GM19372 (cell line): Measurements from ENCODE around the gene C14orf119.
"Not testable (repeated sequence)": the region's sequence is repeated elsewhere in the genome, so short reads cannot be mapped to it uniquely, and the experiment has no call there.

Experiments used
- ATAC-seq: cut with Tn5 transposase; IDR thresholded peaks from one replicate; pipeline ENCODE4 v1.9.1; 2021; ENCODE audit warnings: mild to moderate bottlenecking, low read depth, moderate library complexity; ENCODE audit not compliant: unreplicated experiment

C14orf119 gene

GRCh38 chr14:23107620-23108019 is 12.3 kb downstream of the C14orf119 start:
- not testable (repeated sequence) for ATAC-seq

GRCh38 chr14:23108169-23108568 is 12.9 kb downstream of the C14orf119 start:
- ATAC-seq: not testable (repeated sequence)

- no peak for ATAC-seq
Measured at GRCh38 chr14:23109769-23110168, 14.5 kb downstream of the C14orf119 start.

GRCh38 chr14:23110579-23111365 is 15.5 kb downstream of the C14orf119 start:
- no peak for ATAC-seq

- no peak for ATAC-seq
Measured at GRCh38 chr14:23112359-23113178, 17.3 kb downstream of the C14orf119 start.

- no peak for ATAC-seq
Measured at GRCh38 chr14:23113431-23114119, 18.3 kb downstream of the C14orf119 start.

- ATAC-seq: no peak
Measured at GRCh38 chr14:23114120-23114458, 18.8 kb downstream of the C14orf119 start.

GRCh38 chr14:23114669-23115038 is 19.3 kb downstream of the C14orf119 start:
- no peak for ATAC-seq

GRCh38 chr14:23115039-23115731 is 19.9 kb downstream of the C14orf119 start:
- ATAC-seq: no peak

GRCh38 chr14:23115918-23116317 is 20.6 kb downstream of the C14orf119 start:
- ATAC-seq: no peak

- no peak for ATAC-seq
Measured at GRCh38 chr14:23117371-23118020, 22.2 kb downstream of the C14orf119 start.

GRCh38 chr14:23118506-23119362 is 23.4 kb downstream of the C14orf119 start, which contains the start of gene CEBPE:
Gene CEBPE, minus strand, starts transcription at chr14:23119255. Its CDS starts 164 bp downstream, at chr14:23119091.
- no peak for ATAC-seq

- ATAC-seq: no peak
Measured at GRCh38 chr14:23119363-23120327, 24.3 kb downstream of the C14orf119 start.

- ATAC-seq: peak; percentile 70
Measured at GRCh38 chr14:23120541-23121251, 25.4 kb downstream of the C14orf119 start.

GRCh38 chr14:23121361-23121771 is 26.1 kb downstream of the C14orf119 start:
- ATAC-seq: no peak

GRCh38 chr14:23122086-23122485 is 26.8 kb downstream of the C14orf119 start:
- ATAC-seq: no peak

GRCh38 chr14:23123419-23123818 is 28.1 kb downstream of the C14orf119 start:
- ATAC-seq: no peak
